ENCODE measurements around the gene RNF213.

GRCh38 chr17:80414508-80414802 lies 153.8 kb downstream of the RNF213 start:
- TF ChIP-seq CTCF (IDR thresholded peaks at IDR 0.05) (no peak), POLR2A (IDR thresholded peaks at IDR 0.05) (no peak)
